K562 (cell line): ENCODE data around the gene CRTAP. TPM values are rescaled to one million over a fixed set of nuclear protein-coding genes. Genes with fewer than 3 reads are reported as not detected.

Experiments used
- EWSR1 ChIP-seq: fragments of 450-650 bp; IDR thresholded peaks from 2 replicates; pipeline ENCODE4 v1.6.1; 2018; ENCODE audit warnings: borderline replicate concordance, mild to moderate bottlenecking, low read depth, moderate library complexity; ENCODE audit not compliant: partially characterized antibody
- PRPF4 ChIP-seq: fragments of 200-400 bp; formaldehyde crosslinking; IDR thresholded peaks from one replicate; pipeline ENCODE4 v1.6.1; 2017; ENCODE audit warnings: low read length, low read depth, mild to moderate bottlenecking; ENCODE audit not compliant: insufficient read depth, poor library complexity, severe bottlenecking
- TAF1 ChIP-seq: IDR thresholded peaks from 2 replicates; pipeline ENCODE4 v1.6.1; 2011; ENCODE audit warnings: mild to moderate bottlenecking, low read length, moderate library complexity; ENCODE audit not compliant: insufficient read depth, control insufficient read depth, severe bottlenecking; ENCODE audit errors: extremely low read depth
- TCF7L2 ChIP-seq: fragments of 150-350 bp; IDR thresholded peaks from 2 replicates; pipeline ENCODE4 v1.6.1; 2016; ENCODE audit warnings: low read depth, mild to moderate bottlenecking, low read length, moderate library complexity
- ZNF133 ChIP-seq: fragments of 250-450 bp; sonication (Bioruptor Pico); IDR thresholded peaks from 2 replicates; pipeline ENCODE4 v1.4.0; 2020; ENCODE audit warnings: mild to moderate bottlenecking
- ZNF197 ChIP-seq: fragments of 200-800 bp; sonication (Bioruptor generic); IDR thresholded peaks from 2 replicates; pipeline ENCODE4 v1.6.1; 2016; ENCODE audit warnings: low read depth, missing genetic modification characterization, missing compliant biosample characterization
- polyA plus RNA-seq, 8 experiments: library from polyadenylated mRNA; depleted of rRNA in 4 of 8; stranded (reverse) in 5 of 8; unstranded in 3 of 8; fragments of >200 nt; fragmentation: Nextera tagmentation in 2 of 8; fragmentation: Illumina TruSeq in 1 of 8; extraction: Ambion mirVana in 2 of 8; extraction: Trizol in 1 of 8; gene quantifications; 2 replicates each; pipeline versions ENCODE4 v1.2.1 to v1.2.3, GENCODE V29; 2011 to 2014; ENCODE audit warnings: inconsistent platforms in 1 of 8, missing spikeins in 1 of 8
- total RNA-seq, 7 experiments: library from RNA; depleted of rRNA in 6 of 7; stranded (reverse); fragments of >200 nt in 6 of 7; fragmentation: Illumina TruSeq in 2 of 7; extraction: Trizol in 2 of 7; gene quantifications; 2 replicates each; pipeline versions ENCODE4 v1.2.1 to v1.2.3, GENCODE V29; 2011 to 2021; ENCODE audit warnings: low replicate concordance in 1 of 7
- TF ChIP-seq, protein P1 (sequence below), 3 experiments: IDR thresholded peaks in 2 of 3; conservative IDR thresholded peaks in 1 of 3; 2 replicates each; pipeline ENCODE4 v1.5.1; 2011 to 2012; ENCODE audit warnings: low read length in 3 of 3, mild to moderate bottlenecking in 3 of 3, control low read depth in 2 of 3, improper control_type of control experiment in 1 of 3, inconsistent platforms in 1 of 3, low read depth in 1 of 3, mixed read lengths in 1 of 3, moderate library complexity in 1 of 3; ENCODE audit not compliant: insufficient read depth in 2 of 3
- TF ChIP-seq, protein P2 (sequence below): fragments of 450-650 bp; formaldehyde crosslinking; IDR thresholded peaks from 2 replicates; pipeline ENCODE4 v1.4.0; 2022; ENCODE audit warnings: mild to moderate bottlenecking, moderate library complexity
- TF ChIP-seq, protein P3 (sequence below): fragments of 450-650 bp; formaldehyde crosslinking; IDR thresholded peaks from 2 replicates; pipeline ENCODE4 v1.4.0; 2022; ENCODE audit warnings: missing genetic modification characterization
- TF ChIP-seq, protein P4 (sequence below), 2 experiments: fragments of 450-650 bp in 1 of 2; sonication (generic) in 1 of 2; formaldehyde crosslinking in 1 of 2; IDR thresholded peaks in 1 of 2; conservative IDR thresholded peaks in 1 of 2; 2 replicates each; pipeline versions ENCODE4 v1.6.1 to v1.8.1; 2016 to 2023; ENCODE audit warnings: mild to moderate bottlenecking in 2 of 2, moderate library complexity in 2 of 2, inconsistent platforms in 1 of 2, missing genetic modification reagents in 1 of 2
- TF ChIP-seq, protein P5 (sequence below): fragments of 250-450 bp; sonication (Bioruptor Pico); IDR thresholded peaks from 2 replicates; pipeline ENCODE4 v1.6.1; 2021; ENCODE audit warnings: mild to moderate bottlenecking
- TF ChIP-seq, protein P6 (sequence below), 2 experiments: IDR thresholded peaks; 2 replicates each; pipeline ENCODE4 v1.6.1; 2011; ENCODE audit warnings: borderline replicate concordance in 1 of 2, control low read depth in 1 of 2, low read depth in 1 of 2, low read length in 1 of 2, mild to moderate bottlenecking in 1 of 2, mixed read lengths in 1 of 2, moderate library complexity in 1 of 2; ENCODE audit not compliant: insufficient read depth in 1 of 2, insufficient read length in 1 of 2, poor library complexity in 1 of 2, severe bottlenecking in 1 of 2; ENCODE audit errors: extremely low read depth in 1 of 2
- TF ChIP-seq, protein P7 (sequence below): fragments of 250-450 bp; sonication (Bioruptor Pico); IDR thresholded peaks from 2 replicates; pipeline ENCODE4 v1.8.0; 2021; ENCODE audit warnings: moderate library complexity, mild to moderate bottlenecking, inconsistent platforms
- TF ChIP-seq, protein P8 (sequence below): fragments of 450-650 bp; IDR thresholded peaks from 2 replicates; pipeline ENCODE4 v1.6.1; 2017; ENCODE audit warnings: mild to moderate bottlenecking, moderate library complexity

Gene CRTAP
- total and polyA plus RNA-seq, 9 of the 15 experiments (the other 6 are each of a cell fraction or from before 2014, with no cell fraction given), result 10.0 to 121 (median 53.0) TPM

DNA sequence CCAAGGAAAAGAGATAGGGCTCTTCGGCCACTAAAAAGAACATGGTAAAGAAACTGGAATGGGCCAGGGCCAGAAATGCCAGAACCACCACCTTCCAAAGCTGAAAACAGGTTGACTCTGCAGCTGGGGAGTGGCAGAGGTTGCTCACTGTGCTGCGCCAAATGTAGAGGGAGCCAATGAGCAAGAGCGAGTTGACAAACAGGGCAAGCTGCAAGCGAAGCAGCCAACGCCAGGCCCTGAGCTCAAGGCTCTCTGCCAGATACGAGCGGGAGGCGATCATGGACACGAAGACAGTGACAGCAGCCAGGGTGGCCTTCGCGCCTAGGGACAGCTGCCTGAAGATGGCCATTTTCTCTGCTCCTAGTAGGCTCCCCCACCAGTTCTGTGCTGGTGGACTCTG lies 20.0 kb upstream of the CRTAP start (continued):
- TF ChIP-seq, protein P1, sequence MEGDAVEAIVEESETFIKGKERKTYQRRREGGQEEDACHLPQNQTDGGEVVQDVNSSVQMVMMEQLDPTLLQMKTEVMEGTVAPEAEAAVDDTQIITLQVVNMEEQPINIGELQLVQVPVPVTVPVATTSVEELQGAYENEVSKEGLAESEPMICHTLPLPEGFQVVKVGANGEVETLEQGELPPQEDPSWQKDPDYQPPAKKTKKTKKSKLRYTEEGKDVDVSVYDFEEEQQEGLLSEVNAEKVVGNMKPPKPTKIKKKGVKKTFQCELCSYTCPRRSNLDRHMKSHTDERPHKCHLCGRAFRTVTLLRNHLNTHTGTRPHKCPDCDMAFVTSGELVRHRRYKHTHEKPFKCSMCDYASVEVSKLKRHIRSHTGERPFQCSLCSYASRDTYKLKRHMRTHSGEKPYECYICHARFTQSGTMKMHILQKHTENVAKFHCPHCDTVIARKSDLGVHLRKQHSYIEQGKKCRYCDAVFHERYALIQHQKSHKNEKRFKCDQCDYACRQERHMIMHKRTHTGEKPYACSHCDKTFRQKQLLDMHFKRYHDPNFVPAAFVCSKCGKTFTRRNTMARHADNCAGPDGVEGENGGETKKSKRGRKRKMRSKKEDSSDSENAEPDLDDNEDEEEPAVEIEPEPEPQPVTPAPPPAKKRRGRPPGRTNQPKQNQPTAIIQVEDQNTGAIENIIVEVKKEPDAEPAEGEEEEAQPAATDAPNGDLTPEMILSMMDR (IDR thresholded peaks at IDR 0.05 in 2 of 3, conservative IDR thresholded peaks at IDR 0.05 in 1 of 3; ENCODE audit: insufficient read depth in 2 of 3, low read depth in 1 of 3, low read length in 3 of 3), result 0 out of 6 replicates have a peak, but pooled peaks of 1 of the 3 experiments have one; percentile 15
- TF ChIP-seq, protein P2, sequence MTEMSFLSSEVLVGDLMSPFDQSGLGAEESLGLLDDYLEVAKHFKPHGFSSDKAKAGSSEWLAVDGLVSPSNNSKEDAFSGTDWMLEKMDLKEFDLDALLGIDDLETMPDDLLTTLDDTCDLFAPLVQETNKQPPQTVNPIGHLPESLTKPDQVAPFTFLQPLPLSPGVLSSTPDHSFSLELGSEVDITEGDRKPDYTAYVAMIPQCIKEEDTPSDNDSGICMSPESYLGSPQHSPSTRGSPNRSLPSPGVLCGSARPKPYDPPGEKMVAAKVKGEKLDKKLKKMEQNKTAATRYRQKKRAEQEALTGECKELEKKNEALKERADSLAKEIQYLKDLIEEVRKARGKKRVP, result no peak
- TF ChIP-seq, protein P3, sequence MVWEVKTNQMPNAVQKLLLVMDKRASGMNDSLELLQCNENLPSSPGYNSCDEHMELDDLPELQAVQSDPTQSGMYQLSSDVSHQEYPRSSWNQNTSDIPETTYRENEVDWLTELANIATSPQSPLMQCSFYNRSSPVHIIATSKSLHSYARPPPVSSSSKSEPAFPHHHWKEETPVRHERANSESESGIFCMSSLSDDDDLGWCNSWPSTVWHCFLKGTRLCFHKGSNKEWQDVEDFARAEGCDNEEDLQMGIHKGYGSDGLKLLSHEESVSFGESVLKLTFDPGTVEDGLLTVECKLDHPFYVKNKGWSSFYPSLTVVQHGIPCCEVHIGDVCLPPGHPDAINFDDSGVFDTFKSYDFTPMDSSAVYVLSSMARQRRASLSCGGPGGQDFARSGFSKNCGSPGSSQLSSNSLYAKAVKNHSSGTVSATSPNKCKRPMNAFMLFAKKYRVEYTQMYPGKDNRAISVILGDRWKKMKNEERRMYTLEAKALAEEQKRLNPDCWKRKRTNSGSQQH, result no peak
- TF ChIP-seq, protein P4, sequence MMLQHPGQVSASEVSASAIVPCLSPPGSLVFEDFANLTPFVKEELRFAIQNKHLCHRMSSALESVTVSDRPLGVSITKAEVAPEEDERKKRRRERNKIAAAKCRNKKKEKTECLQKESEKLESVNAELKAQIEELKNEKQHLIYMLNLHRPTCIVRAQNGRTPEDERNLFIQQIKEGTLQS (IDR thresholded peaks at IDR 0.05), result peak; percentile 27; the same call in 1 of the 2 replicates
- TF ChIP-seq, protein P4 (CRISPR knock-in tag; conservative IDR thresholded peaks at IDR 0.05), result no peak
- TF ChIP-seq TAF1, result no peak
- no peak for TF ChIP-seq EWSR1
- TF ChIP-seq, protein P5, sequence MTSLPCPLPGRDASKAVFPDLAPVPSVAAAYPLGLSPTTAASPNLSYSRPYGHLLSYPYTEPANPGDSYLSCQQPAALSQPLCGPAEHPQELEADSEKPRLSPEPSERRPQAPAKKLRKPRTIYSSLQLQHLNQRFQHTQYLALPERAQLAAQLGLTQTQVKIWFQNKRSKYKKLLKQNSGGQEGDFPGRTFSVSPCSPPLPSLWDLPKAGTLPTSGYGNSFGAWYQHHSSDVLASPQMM (CRISPR knock-in tag), result no peak
- TF ChIP-seq, protein P6, sequence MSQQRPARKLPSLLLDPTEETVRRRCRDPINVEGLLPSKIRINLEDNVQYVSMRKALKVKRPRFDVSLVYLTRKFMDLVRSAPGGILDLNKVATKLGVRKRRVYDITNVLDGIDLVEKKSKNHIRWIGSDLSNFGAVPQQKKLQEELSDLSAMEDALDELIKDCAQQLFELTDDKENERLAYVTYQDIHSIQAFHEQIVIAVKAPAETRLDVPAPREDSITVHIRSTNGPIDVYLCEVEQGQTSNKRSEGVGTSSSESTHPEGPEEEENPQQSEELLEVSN (IDR thresholded peaks at IDR 0.05; ENCODE audit: borderline replicate concordance in 1 of 2, extremely low read depth in 1 of 2, insufficient read depth in 1 of 2, insufficient read length in 1 of 2, low read depth in 1 of 2, low read length in 1 of 2, poor library complexity in 1 of 2, severe bottlenecking in 1 of 2), result peak in 1 of 2 experiments; percentile 29
- no peak for TF ChIP-seq PRPF4
- no peak for TF ChIP-seq ZNF133 (CRISPR knock-in tag)
- TF ChIP-seq, protein P7, sequence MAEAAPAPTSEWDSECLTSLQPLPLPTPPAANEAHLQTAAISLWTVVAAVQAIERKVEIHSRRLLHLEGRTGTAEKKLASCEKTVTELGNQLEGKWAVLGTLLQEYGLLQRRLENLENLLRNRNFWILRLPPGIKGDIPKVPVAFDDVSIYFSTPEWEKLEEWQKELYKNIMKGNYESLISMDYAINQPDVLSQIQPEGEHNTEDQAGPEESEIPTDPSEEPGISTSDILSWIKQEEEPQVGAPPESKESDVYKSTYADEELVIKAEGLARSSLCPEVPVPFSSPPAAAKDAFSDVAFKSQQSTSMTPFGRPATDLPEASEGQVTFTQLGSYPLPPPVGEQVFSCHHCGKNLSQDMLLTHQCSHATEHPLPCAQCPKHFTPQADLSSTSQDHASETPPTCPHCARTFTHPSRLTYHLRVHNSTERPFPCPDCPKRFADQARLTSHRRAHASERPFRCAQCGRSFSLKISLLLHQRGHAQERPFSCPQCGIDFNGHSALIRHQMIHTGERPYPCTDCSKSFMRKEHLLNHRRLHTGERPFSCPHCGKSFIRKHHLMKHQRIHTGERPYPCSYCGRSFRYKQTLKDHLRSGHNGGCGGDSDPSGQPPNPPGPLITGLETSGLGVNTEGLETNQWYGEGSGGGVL (CRISPR knock-in tag), result no peak
- TF ChIP-seq TCF7L2, result no peak
- TF ChIP-seq, protein P8, sequence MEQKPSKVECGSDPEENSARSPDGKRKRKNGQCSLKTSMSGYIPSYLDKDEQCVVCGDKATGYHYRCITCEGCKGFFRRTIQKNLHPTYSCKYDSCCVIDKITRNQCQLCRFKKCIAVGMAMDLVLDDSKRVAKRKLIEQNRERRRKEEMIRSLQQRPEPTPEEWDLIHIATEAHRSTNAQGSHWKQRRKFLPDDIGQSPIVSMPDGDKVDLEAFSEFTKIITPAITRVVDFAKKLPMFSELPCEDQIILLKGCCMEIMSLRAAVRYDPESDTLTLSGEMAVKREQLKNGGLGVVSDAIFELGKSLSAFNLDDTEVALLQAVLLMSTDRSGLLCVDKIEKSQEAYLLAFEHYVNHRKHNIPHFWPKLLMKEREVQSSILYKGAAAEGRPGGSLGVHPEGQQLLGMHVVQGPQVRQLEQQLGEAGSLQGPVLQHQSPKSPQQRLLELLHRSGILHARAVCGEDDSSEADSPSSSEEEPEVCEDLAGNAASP, result no peak
- no peak for TF ChIP-seq ZNF197 (CRISPR knock-in tag)
